Left ventricle myocardium inferior (tissue), 1 donor: Measurements from ENCODE around the gene PGBD5. TPM values are rescaled to one million over a fixed set of nuclear protein-coding genes. Genes with fewer than 3 reads are reported as not detected.

Source experiments
- DNase-seq: peaks from one replicate; pipeline ENCODE4 v3.0.0-alpha.2; 2020
- H3K27ac ChIP-seq: fragments of 200-600 bp; replicated peaks from 2 replicates; pipeline ENCODE4 v1.8.0; 2021
- H3K27me3 ChIP-seq: fragments of 200-600 bp; 2 replicates; pipeline ENCODE4 v1.8.0; 2021; ENCODE audit warnings: low read depth
- H3K36me3 ChIP-seq: fragments of 200-600 bp; 2 replicates; pipeline ENCODE4 v1.8.0; 2021
- H3K4me1 ChIP-seq: fragments of 200-600 bp; 2 replicates; pipeline ENCODE4 v1.8.0; 2021
- H3K4me3 ChIP-seq: fragments of 200-600 bp; 2 replicates; pipeline ENCODE4 v1.8.0; 2021; ENCODE audit warnings: mild to moderate bottlenecking, moderate library complexity
- H3K9me3 ChIP-seq: fragments of 200-600 bp; replicated peaks from 2 replicates; pipeline ENCODE4 v1.8.0; 2021
- intact Hi-C: fragments of 100-400 bp; cut with micrococcal nuclease; formaldehyde crosslinking; loops from one replicate; pipeline ENCODE4 v1.11.0; 2022
- total RNA-seq: library from RNA; stranded (reverse); fragmentation: NEBNext Ultra II Directional; extraction: Animal tissue kit (Norgen Biotek cat#: 25700); gene quantifications from one replicate; pipeline ENCODE4 v1.2.1, GENCODE V29; 2021
- TF ChIP-seq, protein P1 (sequence below): fragments of 200-600 bp; IDR thresholded peaks from 2 replicates; pipeline ENCODE4 v1.8.0; 2021; ENCODE audit warnings: antibody characterized with exemption, mild to moderate bottlenecking, borderline replicate concordance
- donor health status: DM: no; HTN: yes; CAD: no; lungs with severe emphysema.

PGBD5 gene
- total RNA-seq, 1 donor from 2014 or later = 10.6 TPM

DNA sequence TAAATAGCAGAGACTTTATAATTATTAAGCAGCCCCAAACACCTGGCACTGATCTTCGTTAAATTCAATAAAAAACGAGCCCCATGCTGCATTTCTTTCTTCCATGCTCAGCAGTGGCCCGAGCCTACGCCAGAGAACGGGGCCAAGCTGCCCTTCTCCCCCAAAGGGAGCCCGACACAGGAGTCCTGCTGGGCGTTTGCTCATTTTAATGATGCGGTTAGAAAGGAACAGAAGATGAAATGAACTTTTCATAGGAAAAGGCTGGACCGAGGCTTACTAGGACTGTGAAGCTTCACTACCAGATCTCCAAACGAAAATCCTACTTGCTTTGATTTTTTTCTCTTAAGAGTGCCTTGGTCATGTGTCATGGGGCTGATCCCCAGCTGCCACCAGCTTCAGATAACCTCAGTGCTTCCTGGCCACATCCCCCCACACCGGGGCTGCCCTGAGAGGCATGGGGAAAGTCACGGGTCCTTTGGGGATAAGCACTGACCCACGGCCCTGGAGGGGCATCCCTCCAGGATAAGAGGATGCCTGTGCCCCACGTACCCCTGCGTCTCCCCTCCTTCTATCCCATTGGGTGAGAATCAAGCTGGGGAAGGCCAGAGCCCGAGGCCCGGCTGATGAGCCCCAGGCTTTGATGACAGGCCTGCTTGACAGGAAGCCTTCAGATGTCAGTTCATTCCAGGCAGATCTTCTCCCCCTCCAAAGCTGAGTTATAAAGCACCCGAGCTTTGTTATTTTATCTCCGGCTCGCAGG lies 34.2 kb downstream of the PGBD5 start:
- intact Hi-C loops = no loop called here
- TF ChIP-seq, protein P1, sequence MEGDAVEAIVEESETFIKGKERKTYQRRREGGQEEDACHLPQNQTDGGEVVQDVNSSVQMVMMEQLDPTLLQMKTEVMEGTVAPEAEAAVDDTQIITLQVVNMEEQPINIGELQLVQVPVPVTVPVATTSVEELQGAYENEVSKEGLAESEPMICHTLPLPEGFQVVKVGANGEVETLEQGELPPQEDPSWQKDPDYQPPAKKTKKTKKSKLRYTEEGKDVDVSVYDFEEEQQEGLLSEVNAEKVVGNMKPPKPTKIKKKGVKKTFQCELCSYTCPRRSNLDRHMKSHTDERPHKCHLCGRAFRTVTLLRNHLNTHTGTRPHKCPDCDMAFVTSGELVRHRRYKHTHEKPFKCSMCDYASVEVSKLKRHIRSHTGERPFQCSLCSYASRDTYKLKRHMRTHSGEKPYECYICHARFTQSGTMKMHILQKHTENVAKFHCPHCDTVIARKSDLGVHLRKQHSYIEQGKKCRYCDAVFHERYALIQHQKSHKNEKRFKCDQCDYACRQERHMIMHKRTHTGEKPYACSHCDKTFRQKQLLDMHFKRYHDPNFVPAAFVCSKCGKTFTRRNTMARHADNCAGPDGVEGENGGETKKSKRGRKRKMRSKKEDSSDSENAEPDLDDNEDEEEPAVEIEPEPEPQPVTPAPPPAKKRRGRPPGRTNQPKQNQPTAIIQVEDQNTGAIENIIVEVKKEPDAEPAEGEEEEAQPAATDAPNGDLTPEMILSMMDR = no peak
- Histone ChIP-seq H3K4me1 (peaks cover 18% of the 10 kb centered on the region), H3K4me3 (no peak overlapping the region), H3K9me3 (no peaks in the 10 kb centered on the region), H3K36me3 (no peaks in the 10 kb centered on the region), H3K27me3 (no peaks in the 10 kb centered on the region), H3K27ac (no peak overlapping the region)
- no peak for DNase-seq

DNA sequence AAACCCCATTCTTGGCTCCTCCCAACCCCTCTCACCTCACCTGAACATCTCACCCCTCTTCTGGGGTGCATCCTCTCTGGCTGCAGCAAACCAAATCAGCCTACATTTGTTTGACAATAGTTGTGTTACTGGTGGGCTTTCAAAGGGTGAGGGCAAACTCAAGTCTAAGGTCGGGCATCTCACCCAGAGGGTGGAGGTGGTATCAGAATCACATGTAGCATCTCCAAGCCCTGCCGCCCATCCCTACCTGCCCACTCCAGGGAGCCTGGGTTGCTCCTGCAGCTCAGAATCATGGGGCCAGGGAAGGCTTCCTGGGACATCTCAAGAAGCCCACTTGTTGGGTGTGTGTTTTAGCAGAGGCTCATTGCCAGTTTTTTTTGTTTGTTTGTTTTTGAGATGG lies 35.8 kb downstream of the PGBD5 start:
- H3K9me3 ChIP-seq = no peaks in the 10 kb centered on the region
- H3K27ac ChIP-seq = no peak overlapping the region
- H3K4me1 ChIP-seq = peaks cover 27% of the 10 kb centered on the region
- no peak overlapping the region for H3K4me3 ChIP-seq
- intact Hi-C loops = no loop called here
- DNase-seq = no peak
- no peaks in the 10 kb centered on the region for H3K36me3 ChIP-seq
- TF ChIP-seq, protein P1 = no peak
- H3K27me3 ChIP-seq = no peaks in the 10 kb centered on the region

DNA sequence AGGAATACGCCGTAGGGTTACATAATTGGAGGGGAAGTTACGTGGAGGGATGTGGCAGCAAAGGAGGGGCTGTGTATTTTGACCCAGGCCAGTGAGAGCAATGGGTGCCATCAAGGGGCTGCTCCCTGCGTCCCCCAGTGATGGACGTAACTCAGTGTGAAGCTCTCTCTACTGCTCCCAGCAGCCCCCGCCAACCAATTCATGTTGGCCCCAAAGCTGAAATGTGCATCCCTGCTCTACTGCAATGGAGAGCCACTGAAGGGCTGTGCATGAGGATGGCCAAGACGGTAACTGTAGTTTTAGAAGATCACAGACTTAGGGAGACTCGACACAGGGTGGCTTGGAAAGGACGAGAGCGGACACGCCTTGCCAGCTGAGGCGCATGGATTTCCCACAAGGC lies 38.3 kb downstream of the PGBD5 start:
- Histone ChIP-seq H3K4me3 (no peak overlapping the region), H3K27ac (no peak overlapping the region), H3K4me1 (peaks cover 27% of the 10 kb centered on the region), H3K27me3 (no peaks in the 10 kb centered on the region), H3K36me3 (no peaks in the 10 kb centered on the region), H3K9me3 (no peaks in the 10 kb centered on the region)
- DNase-seq = no peak
- TF ChIP-seq, protein P1 = no peak
- intact Hi-C loops = no loop called here

DNA sequence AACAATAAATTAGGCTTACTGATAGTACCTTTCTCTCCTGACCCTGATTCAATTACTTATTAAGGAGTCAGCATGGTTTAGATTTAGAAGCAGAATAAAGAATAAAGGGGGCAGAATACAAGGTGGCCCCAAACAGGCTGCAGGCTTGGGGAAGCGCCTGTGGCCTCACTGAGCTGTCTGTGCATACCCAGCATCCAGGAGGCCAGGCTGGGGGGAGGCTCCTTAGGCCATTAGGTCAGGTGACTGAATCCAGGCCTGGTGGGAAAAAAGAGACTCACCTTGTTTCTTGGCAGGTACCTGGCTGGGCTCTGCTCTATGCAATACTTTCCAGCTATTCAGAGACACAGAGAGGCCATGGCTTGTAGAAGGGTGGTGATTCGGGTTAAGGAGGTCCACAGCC lies 38.8 kb downstream of the PGBD5 start:
- no peak for DNase-seq
- no peak overlapping the region for H3K27ac ChIP-seq
- no peaks in the 10 kb centered on the region for H3K36me3 ChIP-seq
- no peak overlapping the region for H3K4me3 ChIP-seq
- peaks cover 22% of the 10 kb centered on the region for H3K4me1 ChIP-seq
- TF ChIP-seq, protein P1 = no peak
- intact Hi-C loops = no loop called here
- H3K27me3 ChIP-seq = no peaks in the 10 kb centered on the region
- no peaks in the 10 kb centered on the region for H3K9me3 ChIP-seq

DNA sequence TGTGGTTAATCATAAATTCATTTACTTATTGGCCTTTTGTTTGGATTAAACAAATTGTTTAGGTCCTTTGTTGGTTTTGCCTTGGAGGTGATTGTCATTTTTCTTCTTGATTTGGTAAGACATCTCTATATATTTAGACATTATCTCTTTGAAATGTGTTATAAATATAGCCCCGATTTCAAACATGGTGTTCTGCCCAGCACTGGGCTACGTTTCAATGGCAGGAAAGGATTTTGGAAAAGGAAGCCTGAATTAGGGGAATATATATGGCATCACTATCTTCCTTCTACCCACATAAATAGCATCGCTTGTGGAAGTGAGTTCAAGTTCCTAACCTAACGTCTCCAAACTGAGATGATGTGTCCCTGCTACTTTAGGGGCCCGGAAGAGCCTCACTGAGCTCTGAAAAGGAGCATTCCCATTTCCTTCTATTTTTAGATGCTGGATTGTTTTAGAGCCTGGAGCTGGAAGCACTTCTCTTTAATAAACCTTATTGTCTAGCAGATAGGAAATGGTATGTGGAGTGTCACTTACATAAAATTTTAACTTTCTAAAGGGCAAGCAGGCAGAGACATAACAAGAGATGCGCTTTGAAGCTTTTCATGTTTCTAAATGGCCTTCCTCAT lies 39.4 kb downstream of the PGBD5 start:
- no peaks in the 10 kb centered on the region for H3K9me3 ChIP-seq
- TF ChIP-seq, protein P1 = no peak
- intact Hi-C loops = no loop called here
- peaks cover 19% of the 10 kb centered on the region for H3K4me1 ChIP-seq
- no peak for DNase-seq
- no peak overlapping the region for H3K4me3 ChIP-seq
- no peak overlapping the region for H3K27ac ChIP-seq
- no peaks in the 10 kb centered on the region for H3K27me3 ChIP-seq
- H3K36me3 ChIP-seq = no peaks in the 10 kb centered on the region
